ENCODE data around the gene RGS9. TPM values are rescaled to one million over a fixed set of nuclear protein-coding genes. Genes with fewer than 3 reads are reported as not detected.

Gene RGS9
- total RNA-seq, 1 experiment from 2014 or later: 6.3 TPM

DNA sequence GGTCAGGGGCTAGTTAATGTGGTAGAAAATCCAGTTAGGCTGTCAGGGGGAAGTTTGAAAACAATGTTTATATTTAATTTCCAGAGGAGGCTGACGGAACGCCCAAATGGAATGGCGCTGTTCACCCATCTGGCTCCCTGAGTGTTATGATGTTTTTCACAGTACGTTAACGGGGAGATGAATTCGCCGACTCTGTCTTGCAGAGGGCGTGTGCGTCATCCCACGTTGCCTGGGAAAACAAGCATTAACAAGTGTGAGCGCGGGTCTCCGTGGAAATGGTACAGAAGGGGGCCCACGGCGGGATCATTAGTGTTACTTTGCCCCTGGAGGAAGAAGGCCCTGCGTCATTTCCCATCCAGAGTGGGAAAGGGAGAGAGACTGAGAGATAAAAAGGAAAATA, 29.6 kb downstream of the RGS9 start:
- ChIA-PET CTCF (no interaction called here), POLR2A (no interaction called here)
- Mint-ChIP-seq H3K27ac (ENCODE audit: unreplicated experiment) (no peak overlapping the region), H3K36me3 (ENCODE audit: insufficient read depth, unreplicated experiment) (no peaks in the 10 kb centered on the region), H3K9me3 (ENCODE audit: unreplicated experiment) (no peaks in the 10 kb centered on the region), H3K4me3 (ENCODE audit: unreplicated experiment) (no peak overlapping the region), H3K27me3 (ENCODE audit: insufficient read depth, unreplicated experiment) (no peaks in the 10 kb centered on the region), H3K4me1 (ENCODE audit: low read depth, unreplicated experiment) (no peaks in the 10 kb centered on the region)
- H3K9me3 ChIP-seq: no peaks in the 10 kb centered on the region
- DNase-seq: no peak
- TF ChIP-seq, protein P1, sequence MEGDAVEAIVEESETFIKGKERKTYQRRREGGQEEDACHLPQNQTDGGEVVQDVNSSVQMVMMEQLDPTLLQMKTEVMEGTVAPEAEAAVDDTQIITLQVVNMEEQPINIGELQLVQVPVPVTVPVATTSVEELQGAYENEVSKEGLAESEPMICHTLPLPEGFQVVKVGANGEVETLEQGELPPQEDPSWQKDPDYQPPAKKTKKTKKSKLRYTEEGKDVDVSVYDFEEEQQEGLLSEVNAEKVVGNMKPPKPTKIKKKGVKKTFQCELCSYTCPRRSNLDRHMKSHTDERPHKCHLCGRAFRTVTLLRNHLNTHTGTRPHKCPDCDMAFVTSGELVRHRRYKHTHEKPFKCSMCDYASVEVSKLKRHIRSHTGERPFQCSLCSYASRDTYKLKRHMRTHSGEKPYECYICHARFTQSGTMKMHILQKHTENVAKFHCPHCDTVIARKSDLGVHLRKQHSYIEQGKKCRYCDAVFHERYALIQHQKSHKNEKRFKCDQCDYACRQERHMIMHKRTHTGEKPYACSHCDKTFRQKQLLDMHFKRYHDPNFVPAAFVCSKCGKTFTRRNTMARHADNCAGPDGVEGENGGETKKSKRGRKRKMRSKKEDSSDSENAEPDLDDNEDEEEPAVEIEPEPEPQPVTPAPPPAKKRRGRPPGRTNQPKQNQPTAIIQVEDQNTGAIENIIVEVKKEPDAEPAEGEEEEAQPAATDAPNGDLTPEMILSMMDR (IDR thresholded peaks at IDR 0.05; ENCODE audit: insufficient read depth in 1 of 2, low read depth in 1 of 2, low read length in 1 of 2, severe bottlenecking in 1 of 2, unreplicated experiment in 1 of 2): no peak
- no peaks in the 10 kb centered on the region for H3K4me1 ChIP-seq
- no peaks in the 10 kb centered on the region for H3K36me3 ChIP-seq (ENCODE audit: control insufficient read depth, insufficient read depth, low read length)
- BruUV-seq (replicated peaks): no TSS peak
- intact Hi-C loops (cut with micrococcal nuclease; ENCODE audit: unreplicated experiment): no loop called here
- H3K27me3 ChIP-seq (replicated peaks; ENCODE audit: control insufficient read depth, insufficient read depth, low read length): no peaks in the 10 kb centered on the region
- H3K4me3 ChIP-seq (ENCODE audit: low read depth, low read length): no peak overlapping the region

DNA sequence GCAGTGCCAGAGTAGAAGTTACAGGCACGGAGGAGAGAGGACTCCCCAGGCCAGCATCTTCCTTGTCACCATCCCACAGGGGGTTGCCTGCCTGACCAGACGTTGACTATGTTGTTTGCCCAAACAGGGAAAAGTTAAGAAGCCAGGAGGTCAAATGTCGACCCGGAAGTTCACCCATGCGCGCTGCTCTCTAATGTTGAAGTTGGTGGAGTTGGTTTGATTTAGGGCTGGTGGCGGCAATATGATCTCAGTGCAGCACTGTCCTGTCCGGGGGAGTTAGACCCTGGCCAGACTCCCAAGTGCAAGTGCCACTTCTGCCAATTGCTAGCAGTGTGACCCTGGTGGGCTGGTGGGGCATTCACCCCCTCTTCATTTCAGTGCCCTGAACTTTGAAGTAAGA, 30.4 kb downstream of the RGS9 start:
- Mint-ChIP-seq H3K36me3 (ENCODE audit: insufficient read depth, unreplicated experiment) (no peaks in the 10 kb centered on the region), H3K4me1 (ENCODE audit: low read depth, unreplicated experiment) (no peaks in the 10 kb centered on the region), H3K27me3 (ENCODE audit: insufficient read depth, unreplicated experiment) (no peaks in the 10 kb centered on the region), H3K4me3 (ENCODE audit: unreplicated experiment) (no peak overlapping the region), H3K27ac (ENCODE audit: unreplicated experiment) (no peak overlapping the region), H3K9me3 (ENCODE audit: unreplicated experiment) (no peaks in the 10 kb centered on the region)
- no peaks in the 10 kb centered on the region for H3K27me3 ChIP-seq (replicated peaks; ENCODE audit: control insufficient read depth, insufficient read depth, low read length)
- H3K4me1 ChIP-seq: no peaks in the 10 kb centered on the region
- CTCF ChIA-PET: no interaction called here
- no peaks in the 10 kb centered on the region for H3K36me3 ChIP-seq (ENCODE audit: control insufficient read depth, insufficient read depth, low read length)
- no peaks in the 10 kb centered on the region for H3K9me3 ChIP-seq
- TF ChIP-seq, protein P1 (IDR thresholded peaks at IDR 0.05; ENCODE audit: insufficient read depth in 1 of 2, low read depth in 1 of 2, low read length in 1 of 2, severe bottlenecking in 1 of 2, unreplicated experiment in 1 of 2): no peak
- DNase-seq: no peak
- POLR2A ChIA-PET: no interaction called here
- no peak overlapping the region for H3K4me3 ChIP-seq (ENCODE audit: low read depth, low read length)
- BruUV-seq (replicated peaks): no TSS peak
- intact Hi-C loops (cut with micrococcal nuclease; ENCODE audit: unreplicated experiment): no loop called here

DNA sequence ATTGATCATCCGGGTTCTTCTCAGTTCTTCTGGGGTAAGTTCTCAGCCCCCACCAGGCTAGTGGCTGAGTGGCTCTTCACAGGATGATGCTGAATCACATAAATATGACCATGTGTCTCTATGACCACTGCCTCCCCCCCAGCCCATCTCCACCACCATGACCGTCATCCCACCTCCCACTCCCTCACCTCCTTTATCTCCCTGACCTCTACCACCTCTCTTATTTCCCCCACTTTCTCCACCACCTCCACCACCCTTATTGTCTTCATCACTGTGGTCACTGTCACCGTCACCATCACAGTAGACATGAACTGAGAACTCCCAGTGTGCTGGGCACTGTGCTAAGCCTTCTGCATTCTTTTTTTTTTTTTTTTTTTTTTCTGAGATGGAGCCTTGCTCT, 32.5 kb downstream of the RGS9 start:
- H3K9me3 Mint-ChIP-seq (ENCODE audit: unreplicated experiment): no peaks in the 10 kb centered on the region
- H3K4me3 Mint-ChIP-seq (ENCODE audit: unreplicated experiment): no peak overlapping the region
- ChIA-PET POLR2A (no interaction called here), CTCF (no interaction called here)
- H3K4me3 ChIP-seq (ENCODE audit: low read depth, low read length): no peak overlapping the region
- no peaks in the 10 kb centered on the region for H3K36me3 Mint-ChIP-seq (ENCODE audit: insufficient read depth, unreplicated experiment)
- intact Hi-C loops (cut with micrococcal nuclease; ENCODE audit: unreplicated experiment): no loop called here
- H3K4me1 ChIP-seq: no peaks in the 10 kb centered on the region
- no peak for DNase-seq
- H3K36me3 ChIP-seq (ENCODE audit: control insufficient read depth, insufficient read depth, low read length): no peaks in the 10 kb centered on the region
- H3K9me3 ChIP-seq: no peaks in the 10 kb centered on the region
- no peaks in the 10 kb centered on the region for H3K27me3 ChIP-seq (replicated peaks; ENCODE audit: control insufficient read depth, insufficient read depth, low read length)
- TF ChIP-seq, protein P1 (IDR thresholded peaks at IDR 0.05; ENCODE audit: insufficient read depth in 1 of 2, low read depth in 1 of 2, low read length in 1 of 2, severe bottlenecking in 1 of 2, unreplicated experiment in 1 of 2): no peak
- H3K27me3 Mint-ChIP-seq (ENCODE audit: insufficient read depth, unreplicated experiment): no peaks in the 10 kb centered on the region
- H3K27ac Mint-ChIP-seq (ENCODE audit: unreplicated experiment): no peak overlapping the region
- no TSS peak for BruUV-seq (replicated peaks)
- H3K4me1 Mint-ChIP-seq (ENCODE audit: low read depth, unreplicated experiment): no peaks in the 10 kb centered on the region

Data from Caco-2 (cell line).